ENCODE data around the gene HRK.

The HRK gene

DNA sequence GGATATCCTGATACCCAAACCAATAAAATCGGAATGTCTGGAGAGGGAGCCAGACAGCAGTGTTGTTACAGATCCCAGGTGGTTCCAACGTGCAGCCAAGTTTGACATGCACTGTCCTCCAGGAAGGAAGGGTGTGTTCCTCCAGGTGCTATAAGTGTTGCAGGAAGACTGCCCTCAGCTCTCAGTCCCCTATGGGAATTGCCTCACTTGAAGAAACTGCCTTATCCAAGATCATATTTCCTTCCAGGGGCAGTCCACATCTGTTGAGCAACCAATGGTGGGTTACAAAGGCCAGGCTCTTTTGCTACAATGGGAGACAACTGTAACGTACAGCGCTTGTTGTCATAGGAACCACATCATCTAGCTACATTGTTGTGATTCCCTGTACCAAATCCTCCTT, 16.2 kb upstream of the HRK start:
- DNase-seq, result no peak

DNA sequence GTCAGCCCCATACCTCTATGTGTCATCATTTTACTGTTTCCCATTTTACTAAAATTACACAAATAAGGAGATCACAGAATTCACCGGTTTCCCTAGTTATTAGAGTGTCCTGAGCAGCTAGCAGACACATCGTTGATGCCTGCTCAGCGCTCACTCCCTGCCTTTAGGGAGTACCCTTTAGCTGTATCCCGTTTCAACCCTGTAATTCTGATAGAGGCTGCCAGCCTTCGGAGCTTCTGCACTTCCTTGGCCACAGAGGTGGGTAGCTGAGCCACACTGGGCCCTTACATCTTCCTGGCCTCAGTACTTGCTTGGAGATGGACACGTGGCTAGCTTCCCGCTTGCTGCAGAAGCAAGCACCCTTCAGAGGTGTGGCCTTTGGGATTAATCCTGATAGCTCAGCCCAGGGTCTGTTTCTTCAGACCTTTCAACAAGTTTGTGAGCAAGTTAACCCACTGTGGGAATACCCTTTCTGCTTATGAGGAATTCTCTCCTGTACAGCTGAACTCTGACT, 15.2 kb upstream of the HRK start:
- no peak for DNase-seq

DNA sequence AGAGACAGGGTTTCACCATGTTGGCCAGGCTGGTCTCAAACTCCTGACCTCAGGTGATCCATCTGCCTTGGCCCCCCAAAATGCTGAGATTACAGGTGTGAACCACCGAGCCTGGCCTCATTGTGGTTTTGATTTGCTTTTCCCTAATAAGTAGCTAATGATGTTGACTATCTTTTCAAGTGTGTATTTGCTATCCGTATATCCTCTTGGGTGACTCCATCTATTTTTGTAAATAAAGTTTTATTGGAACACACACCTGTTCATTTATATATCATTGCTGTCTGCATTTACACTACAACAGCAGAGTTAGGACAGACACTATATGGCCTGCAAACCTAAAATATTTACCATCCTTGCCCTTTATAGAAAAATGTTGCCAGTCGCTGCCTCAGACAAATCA, 13.7 kb upstream of the HRK start:
- DNase-seq, result no peak

- no peak for DNase-seq
Measured at GRCh38 chr12:116892349-116893140, 11.3 kb upstream of the HRK start.

DNA sequence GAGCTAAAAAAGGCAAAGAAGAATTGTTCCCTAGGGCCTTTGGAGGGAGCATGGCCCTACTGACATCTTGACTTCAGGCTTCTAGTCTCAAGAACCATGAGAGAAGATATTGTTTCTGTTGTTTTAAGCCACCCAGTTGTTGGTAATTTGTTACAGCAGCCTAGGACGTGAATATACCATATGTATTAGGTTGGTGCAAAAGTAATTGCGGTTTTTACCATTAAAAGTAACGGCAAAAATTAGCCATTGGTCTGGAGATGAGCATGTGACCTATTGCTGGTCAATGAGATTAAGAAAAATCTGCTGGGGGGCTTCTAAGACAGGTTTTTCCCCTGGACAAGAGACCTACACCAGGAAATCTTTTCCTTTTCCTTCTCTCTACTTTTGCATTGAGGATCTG, 9.8 kb upstream of the HRK start:
- no peak for DNase-seq

DNA sequence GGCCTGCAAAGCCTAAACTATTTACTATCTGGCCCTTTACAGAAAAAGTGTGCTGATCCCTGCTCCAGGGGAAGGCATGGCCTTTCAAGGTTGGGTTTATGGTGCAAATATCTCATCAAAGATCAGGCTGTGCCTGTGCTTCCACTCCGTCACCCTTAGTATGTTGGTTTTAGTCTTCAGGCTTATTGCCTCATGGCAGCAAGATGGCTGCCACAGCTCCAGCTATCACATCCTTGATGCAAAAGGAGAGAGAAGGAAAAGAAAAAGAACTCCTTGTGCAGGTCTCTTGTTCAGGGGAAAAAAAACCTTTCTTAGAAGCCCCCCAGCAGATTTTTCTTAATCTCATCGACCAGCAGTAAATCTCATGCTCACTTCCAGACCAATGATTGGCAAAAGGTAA, 9.1 kb upstream of the HRK start:
- no peak for DNase-seq

- DNase-seq, result no peak
Measured at GRCh38 chr12:116887897-116888296, 6.7 kb upstream of the HRK start.

DNA sequence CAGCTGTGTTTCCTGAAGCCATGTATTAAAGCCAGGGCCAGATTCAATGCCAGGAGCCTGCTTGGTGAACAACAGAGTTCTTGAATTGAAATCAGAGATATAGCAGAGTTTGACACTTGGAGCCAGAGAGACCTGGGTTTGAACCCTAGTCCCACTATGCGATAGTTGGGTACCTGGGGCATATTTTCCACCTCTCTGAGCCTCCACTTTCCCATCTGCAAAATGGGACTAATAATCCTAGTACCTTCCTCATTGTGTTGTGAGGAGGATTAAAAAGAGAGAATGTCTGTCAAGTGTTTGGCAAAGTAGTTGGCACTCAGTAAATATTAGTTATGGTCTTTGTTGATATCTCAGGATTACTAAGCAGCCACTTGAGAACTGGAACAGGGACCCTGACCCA, 6.0 kb upstream of the HRK start:
- no peak for DNase-seq

GRCh38 chr12:116885491-116885890, 4.2 kb upstream of the HRK start:
- DNase-seq, result no peak

- DNase-seq, result no peak
Measured at GRCh38 chr12:116884871-116885270, 3.6 kb upstream of the HRK start.

DNA sequence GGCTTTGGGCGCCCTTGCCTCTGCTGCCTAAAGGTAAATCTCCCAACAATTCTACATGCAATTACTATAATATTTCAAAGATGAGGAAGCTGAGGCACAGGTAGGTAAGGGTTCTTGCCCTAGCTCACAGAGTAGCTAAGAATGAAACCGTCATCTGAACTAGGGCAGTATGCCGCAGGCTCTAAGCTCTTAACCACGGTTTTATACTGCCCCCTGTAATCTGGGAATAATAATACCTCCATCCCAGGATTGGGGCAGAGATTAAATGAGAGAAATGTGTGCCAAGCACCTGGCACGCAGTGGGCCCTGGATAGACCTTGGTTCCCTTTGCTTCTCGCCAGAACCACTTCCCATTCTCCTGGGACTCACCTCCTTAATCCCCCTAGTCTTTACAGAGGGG, 1.5 kb upstream of the HRK start:
- DNase-seq, result no peak

DNA sequence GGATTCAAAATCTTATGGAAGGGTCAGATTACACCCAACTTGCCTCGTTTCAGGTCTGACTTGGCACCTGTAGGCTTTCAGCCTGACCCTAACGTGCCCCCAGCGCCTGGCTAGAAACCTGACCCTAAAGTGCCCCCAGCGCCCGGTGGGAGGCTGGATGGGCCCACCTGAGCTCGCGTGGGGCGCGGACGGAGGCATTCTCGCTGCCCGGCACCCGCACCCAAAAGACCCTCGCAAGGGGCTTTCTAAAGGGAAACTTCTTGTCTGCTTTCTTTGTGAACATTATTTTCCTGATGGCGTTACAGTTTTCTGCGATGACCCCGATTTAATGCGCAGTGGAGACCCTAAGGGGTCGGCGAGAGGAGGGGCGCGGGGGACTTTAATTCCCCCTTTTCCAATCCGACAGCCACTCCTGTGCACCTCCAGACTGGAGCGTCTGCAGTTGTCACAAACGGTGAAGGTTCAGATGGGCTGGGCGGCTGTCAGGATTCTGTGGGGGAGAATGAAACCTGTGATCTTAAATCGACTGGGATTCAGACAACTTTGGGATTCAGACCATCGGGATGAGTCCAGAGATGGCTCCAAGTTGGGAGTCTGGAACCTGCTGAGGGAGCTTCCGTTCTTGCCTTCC, 751 bp upstream of the HRK start:
- DNase-seq, result no peak

DNA sequence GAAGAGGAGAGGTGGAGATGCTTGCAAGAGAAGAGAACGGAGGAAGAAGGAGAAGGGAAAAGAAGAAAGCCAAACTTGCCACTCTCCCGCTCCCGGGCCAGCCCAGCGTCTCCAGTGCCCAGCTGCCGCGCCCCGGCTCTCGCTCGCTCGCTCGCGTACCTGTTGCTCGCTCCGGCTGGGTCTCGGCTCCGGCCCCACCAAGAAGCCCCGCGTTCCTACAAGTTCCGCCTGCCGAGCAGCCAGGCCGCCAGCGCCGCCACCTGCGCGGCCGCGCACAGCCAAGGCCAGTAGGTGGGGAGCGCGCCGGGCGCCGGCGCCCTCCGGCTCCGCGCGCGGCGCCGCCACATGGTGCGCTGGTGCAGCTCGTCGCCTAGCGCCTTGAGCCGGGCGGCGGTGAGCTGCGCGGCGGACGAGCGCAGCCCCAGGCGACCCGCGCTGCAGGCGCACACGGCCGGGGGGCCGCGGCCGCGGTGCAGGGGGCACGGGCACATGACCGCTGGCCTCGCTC, 370 bp downstream of the HRK start:
- no peak for DNase-seq

- DNase-seq, result no peak
Measured at GRCh38 chr12:116880213-116880816, 926 bp downstream of the HRK start.

DNA sequence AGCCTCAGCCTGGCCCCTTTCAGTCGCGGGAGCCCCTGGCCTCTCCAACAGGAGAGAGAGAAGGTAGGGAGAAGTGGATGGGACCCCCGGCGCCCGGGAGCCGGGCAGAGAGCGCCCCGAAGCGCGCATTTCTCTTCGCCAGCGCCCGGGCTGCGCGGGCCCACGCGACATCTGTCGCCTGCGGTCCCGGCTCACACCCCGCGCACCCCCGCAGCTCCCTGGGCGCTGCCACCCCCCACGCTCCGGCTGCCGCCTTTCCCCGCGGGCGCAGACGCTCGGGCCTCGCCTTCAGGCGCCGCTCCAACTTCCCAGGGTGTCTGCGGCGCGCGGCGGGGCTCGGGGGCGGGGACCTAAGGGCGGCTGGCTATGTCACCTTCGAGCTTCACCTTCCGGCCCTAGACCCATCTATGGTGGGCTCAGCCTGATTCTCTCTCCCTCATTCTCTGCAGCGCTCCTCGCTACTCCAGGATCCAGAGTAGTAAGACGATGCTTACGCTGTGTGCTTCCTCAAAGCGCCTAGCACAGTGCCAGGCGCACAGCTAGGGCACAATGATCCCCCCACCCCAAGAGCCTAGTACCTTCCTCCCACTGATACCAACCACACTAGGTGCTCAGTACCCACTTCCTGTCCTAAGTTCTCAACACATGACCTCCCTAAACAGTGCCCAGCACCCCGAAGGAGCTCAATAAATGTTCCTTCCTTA, 1.6 kb downstream of the HRK start:
- DNase-seq, result no peak

DNA sequence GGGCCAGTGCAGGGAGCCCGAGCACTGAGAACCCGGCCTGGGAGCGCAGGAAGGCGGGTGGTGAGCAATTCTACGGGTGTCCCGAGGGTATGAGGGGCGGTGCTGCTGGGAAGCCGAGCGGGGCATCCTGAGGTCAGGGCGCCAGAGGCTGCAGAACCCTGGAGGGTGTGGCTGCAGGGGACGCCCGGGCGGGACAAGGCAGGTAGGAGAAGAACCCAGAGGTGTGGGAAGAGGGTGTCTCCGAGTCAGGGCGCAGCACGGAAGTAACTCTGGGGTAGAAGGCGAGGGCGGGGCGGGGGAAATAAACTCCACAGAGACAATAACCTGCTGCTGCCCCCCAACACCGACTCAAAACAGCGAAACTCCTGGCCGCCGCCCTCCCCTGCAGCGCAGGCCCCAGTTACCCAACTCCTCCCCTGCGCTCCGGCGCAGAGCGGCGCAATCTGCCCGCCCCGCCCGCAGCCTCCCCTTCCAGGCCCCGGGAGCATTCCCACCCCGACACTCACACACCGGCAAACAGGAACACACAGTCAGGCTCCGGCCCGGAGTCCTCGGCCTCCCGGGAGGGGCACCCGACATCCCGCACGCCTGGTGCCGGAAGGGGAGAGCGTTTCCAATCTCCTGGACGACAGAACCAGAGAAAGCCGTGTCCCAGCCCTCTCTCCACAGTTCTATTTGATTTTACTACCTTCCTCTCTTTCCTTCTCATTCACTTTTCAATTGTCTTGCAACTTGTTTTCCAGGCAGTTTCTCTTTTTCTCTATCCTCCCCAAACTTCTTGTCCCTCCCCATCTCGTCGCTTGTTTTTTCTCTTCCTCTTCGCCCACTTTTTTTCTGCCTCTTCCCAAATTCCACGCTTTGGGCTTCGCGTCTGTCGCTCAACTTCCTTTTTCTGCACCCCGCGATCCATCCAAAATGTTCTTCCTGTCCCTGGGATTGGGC, 2.4 kb downstream of the HRK start:
- DNase-seq, result no peak

DNA sequence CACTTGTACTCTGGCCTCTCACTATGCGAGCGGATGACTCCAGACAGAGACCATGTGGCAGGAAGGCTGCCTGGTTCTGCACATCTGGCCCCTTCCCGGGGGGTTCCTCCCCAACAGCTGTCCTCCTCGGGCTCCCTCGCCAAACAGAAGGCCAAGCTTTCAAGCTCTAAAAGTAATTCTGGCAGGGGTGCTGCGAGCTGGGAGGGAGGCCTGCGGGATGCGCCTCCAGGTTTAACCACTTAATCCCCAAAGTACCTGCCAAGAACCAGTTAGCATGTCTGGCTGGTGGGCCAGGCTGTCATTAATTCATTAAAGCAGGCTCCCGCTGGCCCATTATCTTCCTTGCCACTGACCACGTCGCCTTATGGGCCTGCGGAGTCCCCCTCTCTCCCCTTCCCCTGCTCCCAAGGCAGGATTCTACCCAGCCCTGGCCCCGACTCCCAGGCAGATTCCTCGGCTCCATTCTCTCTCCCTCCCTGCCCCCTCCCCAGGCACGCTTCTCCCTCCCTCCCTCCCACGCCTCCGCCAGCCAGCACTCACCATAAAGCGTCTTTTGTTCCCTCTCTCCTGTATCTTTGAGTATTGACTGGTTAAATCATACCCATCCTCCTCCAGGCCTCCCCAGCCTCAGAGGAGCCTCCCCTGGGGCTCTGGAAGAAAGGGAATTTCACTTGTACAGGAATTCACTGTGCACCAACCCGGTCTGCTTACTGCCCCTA, 4.9 kb downstream of the HRK start:
- no peak for DNase-seq

DNA sequence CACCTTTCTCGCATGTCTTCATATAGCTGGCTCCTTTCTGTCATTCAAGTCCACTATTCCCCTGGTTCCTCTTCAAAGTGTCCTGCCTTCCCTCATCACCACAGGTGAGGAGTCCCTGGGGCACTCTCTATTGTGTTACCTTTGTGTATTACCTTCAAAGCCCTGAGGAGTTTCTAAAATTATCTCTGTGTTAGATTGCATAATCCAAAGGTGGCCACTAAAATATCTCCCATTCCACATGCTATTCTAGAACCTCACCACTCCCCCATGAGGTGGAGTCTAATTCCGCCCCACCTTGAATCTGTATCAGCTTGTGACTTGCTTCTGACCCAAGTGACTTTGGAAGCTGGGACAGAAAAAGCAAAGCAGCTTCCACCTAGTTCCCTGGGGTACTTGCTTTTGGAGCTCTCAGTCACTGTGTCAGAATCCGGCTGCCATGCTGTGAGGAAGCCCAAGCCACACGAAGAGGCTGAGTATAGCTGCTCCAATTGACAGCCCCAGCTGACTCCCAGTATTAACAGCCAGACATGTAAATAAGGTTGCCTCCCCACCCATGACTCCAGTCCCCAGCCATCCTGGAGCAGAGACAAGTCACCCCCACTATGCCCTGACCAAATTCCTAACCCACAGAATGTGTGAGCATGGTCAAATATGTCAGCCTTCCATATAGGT, 6.8 kb downstream of the HRK start:
- no peak for DNase-seq

DNA sequence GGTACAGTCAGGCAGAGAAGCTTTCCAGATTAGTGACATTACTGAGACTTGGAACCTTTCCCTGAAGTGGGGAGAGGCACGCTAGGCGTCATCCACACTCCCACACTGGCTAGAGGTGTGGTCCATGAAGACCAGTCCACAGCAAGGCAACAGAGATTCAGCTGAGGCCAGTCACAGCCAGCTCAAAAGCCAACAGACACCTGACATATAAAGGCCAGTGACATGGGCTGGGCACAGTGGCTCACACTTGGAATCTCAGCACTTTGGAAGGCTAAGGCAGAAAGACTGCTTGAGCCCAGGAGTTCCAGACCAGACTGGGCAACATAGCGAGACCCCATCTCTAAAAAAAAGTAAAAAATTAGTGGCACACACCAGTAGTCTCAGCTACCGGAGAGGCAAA, 10.9 kb downstream of the HRK start:
- no peak for DNase-seq

DNA sequence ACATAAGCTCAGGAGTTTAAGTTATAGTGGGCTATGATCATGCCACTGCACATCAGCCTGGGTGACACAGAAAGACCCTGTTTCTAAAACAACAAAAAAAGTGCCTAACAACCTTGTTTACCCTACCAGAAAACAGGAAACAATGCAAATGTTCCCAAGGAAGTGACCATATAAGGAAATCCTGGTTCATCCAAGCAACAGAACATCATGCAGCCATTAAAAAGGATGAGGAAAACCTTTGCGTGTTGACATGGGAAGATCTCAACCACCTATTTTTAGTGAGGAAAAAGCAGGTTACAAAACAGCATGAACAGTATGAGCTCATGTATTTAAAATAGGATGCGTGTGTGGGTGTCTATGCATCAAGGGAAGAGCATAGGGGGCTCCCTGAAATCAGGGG, 13.7 kb downstream of the HRK start:
- no peak for DNase-seq

Data from cortex of kidney (tissue), 1 donor.